Epithelial cell of esophagus (primary cell): ENCODE data around the gene MIA.

Source experiments
- DNase-seq: peaks from one replicate; pipeline ENCODE4 v3.0.0; 2010; ENCODE audit warnings: low read depth
- H3K4me3 ChIP-seq: 2 replicates; pipeline ENCODE4 v1.5.1; 2011; ENCODE audit warnings: mild to moderate bottlenecking, low read length, control low read depth
- TF ChIP-seq, protein P1 (sequence below): IDR thresholded peaks from 2 replicates; pipeline ENCODE4 v1.5.1; 2011; ENCODE audit warnings: low read depth, mild to moderate bottlenecking, low read length, control low read depth, inconsistent platforms; ENCODE audit not compliant: insufficient read depth; ENCODE audit errors: missing control alignments

MIA gene

GRCh38 chr19:40775632-40776022 is 306 bp downstream of the MIA start:
- no peak overlapping the region for H3K4me3 ChIP-seq
- TF ChIP-seq, protein P1, sequence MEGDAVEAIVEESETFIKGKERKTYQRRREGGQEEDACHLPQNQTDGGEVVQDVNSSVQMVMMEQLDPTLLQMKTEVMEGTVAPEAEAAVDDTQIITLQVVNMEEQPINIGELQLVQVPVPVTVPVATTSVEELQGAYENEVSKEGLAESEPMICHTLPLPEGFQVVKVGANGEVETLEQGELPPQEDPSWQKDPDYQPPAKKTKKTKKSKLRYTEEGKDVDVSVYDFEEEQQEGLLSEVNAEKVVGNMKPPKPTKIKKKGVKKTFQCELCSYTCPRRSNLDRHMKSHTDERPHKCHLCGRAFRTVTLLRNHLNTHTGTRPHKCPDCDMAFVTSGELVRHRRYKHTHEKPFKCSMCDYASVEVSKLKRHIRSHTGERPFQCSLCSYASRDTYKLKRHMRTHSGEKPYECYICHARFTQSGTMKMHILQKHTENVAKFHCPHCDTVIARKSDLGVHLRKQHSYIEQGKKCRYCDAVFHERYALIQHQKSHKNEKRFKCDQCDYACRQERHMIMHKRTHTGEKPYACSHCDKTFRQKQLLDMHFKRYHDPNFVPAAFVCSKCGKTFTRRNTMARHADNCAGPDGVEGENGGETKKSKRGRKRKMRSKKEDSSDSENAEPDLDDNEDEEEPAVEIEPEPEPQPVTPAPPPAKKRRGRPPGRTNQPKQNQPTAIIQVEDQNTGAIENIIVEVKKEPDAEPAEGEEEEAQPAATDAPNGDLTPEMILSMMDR, result no peak
- no peak for DNase-seq

GRCh38 chr19:40776364-40776763 is 1.0 kb downstream of the MIA start:
- H3K4me3 ChIP-seq, result no peak overlapping the region
- TF ChIP-seq, protein P1, result no peak
- DNase-seq, result no peak

DNA sequence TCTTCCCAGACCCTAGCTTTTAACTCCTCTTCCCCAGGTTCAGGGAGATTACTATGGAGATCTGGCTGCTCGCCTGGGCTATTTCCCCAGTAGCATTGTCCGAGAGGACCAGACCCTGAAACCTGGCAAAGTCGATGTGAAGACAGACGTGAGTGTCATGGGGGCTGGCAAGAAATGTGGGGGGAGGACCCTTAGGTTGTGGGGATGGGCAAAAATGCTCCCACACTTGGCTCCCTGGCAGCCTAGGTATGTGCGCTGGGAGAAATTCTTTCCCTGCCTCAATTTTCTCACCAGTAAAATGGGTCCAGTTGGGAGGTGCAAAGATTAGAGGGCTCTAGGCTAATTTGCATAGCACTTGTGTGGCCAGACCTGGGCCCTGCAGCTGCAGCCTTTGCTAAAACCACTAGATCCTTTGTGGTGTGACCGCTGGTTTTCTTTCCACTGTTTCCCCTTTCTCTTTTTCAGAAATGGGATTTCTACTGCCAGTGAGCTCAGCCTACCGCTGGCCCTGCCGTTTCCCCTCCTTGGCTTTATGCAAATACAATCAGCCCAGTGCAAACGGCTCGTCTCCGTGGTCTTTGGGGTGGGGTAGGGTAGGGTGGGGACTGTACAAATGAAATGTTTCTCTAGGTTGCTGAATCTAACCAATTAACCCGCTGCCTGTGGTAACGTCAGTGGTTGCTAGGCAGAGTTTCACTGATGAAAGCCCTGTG is 1.8 kb downstream of the MIA start:
- peak overlapping the region; percentile 74 for H3K4me3 ChIP-seq
- TF ChIP-seq, protein P1, result no peak
- DNase-seq, result peak; percentile 90

DNA sequence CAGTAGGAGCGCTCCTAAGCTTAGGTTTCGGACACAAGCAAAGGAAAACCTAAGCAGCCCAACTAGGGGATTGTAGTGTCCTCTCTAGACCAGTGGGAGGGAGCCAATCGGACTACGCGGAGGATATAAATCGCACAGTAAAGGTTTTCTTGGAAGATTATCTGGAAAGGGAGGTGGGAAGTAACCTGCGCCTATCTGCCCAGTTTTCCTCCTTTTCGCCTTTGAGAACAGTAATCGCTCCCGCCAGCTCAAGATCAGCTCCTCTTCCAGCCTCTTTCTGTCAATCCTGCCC is 2.3 kb downstream of the MIA start:
- TF ChIP-seq, protein P1, result no peak
- no peak for DNase-seq
- peak overlapping the region; percentile 74 for H3K4me3 ChIP-seq

DNA sequence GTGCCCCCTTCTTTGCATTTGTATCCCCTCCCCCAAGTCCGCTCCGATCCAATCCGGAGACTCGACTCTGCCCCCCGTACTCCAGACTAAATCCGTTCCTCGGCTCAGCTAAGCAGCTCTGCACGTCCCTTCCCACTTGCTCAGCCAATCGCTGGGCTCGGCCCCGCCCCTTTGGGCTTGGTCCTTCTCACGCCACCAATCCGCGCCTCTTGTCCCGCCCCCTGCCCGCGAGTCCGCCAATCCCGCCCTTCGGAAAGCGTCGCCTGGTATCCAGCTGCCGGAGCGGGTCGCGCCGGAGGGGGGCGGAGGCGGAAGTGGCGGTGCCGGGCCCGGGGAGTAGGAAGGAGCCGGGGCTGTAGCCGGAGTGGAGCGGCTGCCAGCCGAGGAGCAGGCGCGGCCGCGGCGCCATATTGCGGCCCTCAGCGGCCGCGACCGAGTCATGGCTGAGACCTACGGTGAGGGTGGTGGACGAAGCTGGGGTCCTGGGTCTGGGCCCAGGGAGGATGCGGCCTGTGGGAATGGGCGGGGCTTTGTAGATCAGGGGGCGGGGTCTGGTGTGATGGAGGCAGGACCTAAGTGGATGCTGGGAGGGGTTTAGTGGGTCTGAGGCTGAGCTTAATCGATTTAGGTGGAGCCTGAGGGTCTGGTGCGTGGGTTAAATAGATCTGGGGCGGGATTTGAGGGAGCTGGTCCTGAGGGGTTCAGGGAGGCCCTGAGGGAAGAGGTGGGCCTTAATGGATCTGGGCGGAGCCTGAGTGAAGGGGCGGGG is 2.8 kb downstream of the MIA start, which contains the start of gene RAB4B:
TSS of gene RAB4B (plus strand) at position 311 of the 769 bp plus-strand sequence. CDS start at position 440, 129 bp downstream.
- peak; percentile 100 for DNase-seq
- TF ChIP-seq, protein P1, result no peak
- peak within 1 kb of the TSS; percentile 74 for H3K4me3 ChIP-seq

DNA sequence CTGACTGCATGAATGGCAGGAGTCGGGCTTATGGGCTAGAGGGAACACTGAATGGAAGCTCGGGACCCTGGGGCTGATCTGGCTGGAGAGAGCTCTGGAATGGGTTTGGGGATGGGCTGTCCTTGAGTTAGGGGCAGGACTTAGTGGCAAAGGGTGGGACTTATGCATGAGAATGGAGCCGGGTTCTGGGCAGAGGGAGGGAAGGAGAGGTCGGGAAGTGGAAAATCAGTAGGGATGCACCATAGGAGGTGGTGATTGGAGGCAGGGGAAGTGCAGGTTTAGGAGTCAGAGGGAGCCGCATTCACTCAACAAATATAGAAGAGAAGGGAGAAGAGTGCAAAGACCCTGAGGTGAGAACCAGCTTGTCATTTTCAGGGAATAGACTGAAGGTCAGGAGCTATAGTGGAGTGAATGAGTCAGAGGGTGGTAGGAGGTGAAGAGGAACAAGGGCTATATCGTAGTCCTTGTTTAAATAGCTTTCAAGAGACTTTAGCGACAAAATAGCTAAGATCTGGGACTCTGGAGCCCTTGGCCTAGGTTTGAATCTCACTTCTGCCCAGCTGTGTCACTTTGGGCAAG is 3.5 kb downstream of the MIA start:
- H3K4me3 ChIP-seq, result peak overlapping the region; percentile 74
- DNase-seq, result no peak
- TF ChIP-seq, protein P1, result no peak
